Stimulated activated CD4-positive, alpha-beta T cell treated with anti-CD3 and anti-CD28 coated beads, Interleukin-15, amount 100 ng/mL, for 1 hour (primary cell): ENCODE data around the gene CKS2.
"Not testable (repeated sequence)": the region's sequence is repeated elsewhere in the genome, so short reads cannot be mapped to it uniquely, and the experiment has no call there.

Experiments
- DNase-seq, 2 donors: peaks; one replicate each; pipeline ENCODE4 v3.0.0-alpha.2; 2020; ENCODE audit warnings: low read depth in 1 of 2, low spot score in 1 of 2

Gene CKS2

GRCh38 chr9:89309608-89310474 lies 1.2 kb upstream of the CKS2 start:
- no peak for DNase-seq

GRCh38 chr9:89311346-89312221 lies 589 bp downstream of the CKS2 start:
- no peak for DNase-seq

GRCh38 chr9:89312222-89312571 lies 1.2 kb downstream of the CKS2 start:
- DNase-seq, result no peak

GRCh38 chr9:89313842-89314241 lies 2.8 kb downstream of the CKS2 start:
- DNase-seq, result no peak

DNA sequence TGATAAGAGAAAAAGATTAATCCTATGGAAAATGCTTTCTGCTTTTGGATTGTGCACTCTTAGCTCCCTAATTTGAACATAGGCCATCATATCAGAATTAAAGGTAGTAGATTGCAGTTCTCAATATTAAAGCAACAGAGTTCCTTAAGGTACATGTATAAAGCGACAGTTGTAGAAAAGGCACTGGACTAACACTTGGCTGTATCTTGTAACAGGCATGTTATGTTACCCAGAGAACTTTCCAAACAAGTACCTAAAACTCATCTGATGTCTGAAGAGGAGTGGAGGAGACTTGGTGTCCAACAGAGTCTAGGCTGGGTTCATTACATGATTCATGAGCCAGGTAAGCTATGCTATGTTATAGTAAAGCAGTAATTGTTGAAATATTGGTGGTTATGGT lies 4.0 kb downstream of the CKS2 start:
- no peak for DNase-seq

GRCh38 chr9:89315482-89315881 lies 4.5 kb downstream of the CKS2 start:
- DNase-seq, result no peak

GRCh38 chr9:89317282-89317681 lies 6.3 kb downstream of the CKS2 start:
- no peak for DNase-seq

GRCh38 chr9:89318123-89319014 lies 7.4 kb downstream of the CKS2 start, which contains the start of gene SECISBP2:
TSS of gene SECISBP2 (plus strand) at chr9:89318500. CDS start at chr9:89318577, 77 bp downstream.
- peak; percentile 85 to 93 for DNase-seq

DNA sequence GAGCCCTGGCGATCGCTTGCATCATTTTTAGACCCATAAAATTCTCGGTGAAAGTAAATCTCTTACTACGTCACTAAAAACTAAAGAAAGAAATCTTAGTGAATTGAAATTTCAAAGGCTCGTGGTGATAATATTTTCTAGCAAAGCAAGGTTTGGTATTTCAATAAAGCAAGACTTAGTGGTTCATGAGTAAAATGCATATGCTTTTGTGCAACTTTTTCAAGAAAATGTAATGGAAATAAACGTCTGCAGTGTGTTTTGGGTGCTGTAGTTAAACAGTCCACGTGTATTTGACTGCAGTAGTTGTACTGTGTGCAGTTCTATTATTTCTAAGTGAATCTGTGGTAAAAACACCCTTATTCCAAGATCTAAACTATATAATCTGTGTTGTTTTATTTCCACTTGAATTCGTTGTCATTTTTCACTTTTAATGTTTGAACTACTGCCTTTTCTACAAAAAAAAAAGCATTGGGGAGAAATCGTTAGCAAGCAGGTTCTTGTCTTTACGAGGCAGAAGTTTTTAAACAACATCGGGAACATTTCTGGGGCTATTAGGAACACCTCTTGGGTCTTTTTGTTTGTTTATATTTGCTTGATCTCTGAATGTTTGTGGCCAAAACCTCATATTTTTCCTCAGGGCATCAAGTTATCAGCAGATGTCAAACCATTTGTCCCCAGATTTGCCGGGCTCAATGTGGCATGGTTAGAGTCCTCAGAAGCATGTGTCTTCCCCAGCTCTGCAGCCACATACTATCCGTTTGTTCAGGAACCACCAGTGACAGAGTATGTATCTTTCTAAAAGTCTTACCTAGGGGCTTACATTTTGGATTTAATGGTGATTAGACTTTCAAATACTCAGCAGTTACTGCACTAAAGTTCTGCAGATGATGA lies 8.3 kb downstream of the CKS2 start:
- no peak for DNase-seq

DNA sequence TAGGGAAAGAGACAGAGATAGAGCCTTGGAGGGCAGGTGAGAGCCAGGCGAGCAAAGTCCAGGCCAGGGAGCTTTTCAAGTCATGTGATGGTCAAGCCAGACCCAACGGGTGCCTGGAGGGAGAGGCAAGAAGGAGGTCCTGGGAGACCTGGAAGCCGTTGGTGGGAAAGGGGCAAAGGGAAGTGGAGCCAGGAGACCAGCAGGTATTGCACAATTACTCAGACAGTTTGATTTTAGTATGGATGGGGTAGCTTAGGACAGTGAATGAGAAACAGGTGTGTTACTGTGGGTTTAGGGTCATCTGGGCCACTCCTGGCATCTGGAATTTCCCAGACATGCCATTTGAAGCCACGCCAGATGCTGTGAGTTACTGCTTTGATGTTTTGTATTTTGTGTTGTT lies 12.4 kb downstream of the CKS2 start:
- DNase-seq, result no peak

DNA sequence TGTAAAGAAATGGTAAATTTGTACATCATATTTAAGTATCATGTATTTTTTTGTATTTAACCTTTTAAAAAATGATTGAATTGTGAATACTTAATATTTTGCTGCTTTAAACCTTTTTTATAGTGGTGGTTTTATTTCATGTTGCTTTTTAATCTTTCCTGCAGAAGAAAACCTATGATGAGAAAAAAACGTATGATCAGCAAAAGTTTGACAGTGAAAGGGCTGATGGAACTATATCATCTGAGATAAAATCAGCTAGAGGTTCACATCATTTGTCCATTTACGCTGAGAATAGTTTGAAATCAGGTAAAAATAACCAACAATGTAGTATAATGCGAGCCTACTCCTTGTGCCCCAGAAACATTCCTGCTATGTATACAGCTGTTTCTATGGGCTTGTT lies 14.7 kb downstream of the CKS2 start:
- no peak for DNase-seq

DNA sequence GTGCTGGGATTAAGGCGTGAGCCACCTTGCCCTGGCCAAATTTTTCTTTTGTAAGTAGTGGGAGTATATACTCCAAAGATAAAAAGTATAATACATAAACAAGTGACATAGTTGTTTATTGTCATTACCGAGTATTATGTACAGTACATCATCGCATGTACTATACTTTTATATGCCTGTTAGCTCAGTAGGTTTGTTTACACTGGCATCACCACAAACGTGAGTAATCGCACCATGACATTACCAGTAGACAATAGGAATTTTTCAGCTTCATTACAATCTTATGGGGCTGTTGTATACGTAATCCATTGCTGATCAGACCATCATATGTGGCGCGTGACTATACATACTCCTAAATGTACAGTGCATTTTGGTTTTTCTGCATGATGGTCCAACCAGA lies 17.1 kb downstream of the CKS2 start:
- DNase-seq, result no peak

- DNase-seq, result no peak
These were observed 18.9 kb downstream of the CKS2 start for GRCh38 chr9:89329917-89330316.

GRCh38 chr9:89330513-89330912 lies 19.5 kb downstream of the CKS2 start:
- DNase-seq, result no peak

- no peak for DNase-seq
These were observed 28.8 kb downstream of the CKS2 start for GRCh38 chr9:89339807-89340206.

DNA sequence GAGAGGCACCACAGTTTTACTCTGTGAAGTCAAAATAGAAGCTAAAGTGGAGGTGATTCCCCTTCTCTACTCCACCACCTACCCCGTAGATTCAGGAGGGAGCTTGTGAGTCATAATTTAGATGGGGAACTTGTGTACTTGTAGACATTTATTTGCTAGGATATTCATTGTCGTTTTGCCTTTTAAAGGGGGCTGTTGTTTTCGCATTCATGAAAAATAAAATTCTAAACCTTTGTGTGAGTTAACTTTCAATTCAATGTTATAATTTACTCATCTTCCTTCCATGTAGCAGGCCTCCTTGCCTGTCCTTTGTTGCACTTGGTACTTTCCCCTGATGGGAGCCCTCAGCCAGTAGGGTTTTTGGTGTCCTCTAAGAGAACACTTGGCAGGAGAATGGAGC lies 29.3 kb downstream of the CKS2 start:
- DNase-seq, result no peak

GRCh38 chr9:89342213-89342612 lies 31.2 kb downstream of the CKS2 start:
- no peak for DNase-seq

DNA sequence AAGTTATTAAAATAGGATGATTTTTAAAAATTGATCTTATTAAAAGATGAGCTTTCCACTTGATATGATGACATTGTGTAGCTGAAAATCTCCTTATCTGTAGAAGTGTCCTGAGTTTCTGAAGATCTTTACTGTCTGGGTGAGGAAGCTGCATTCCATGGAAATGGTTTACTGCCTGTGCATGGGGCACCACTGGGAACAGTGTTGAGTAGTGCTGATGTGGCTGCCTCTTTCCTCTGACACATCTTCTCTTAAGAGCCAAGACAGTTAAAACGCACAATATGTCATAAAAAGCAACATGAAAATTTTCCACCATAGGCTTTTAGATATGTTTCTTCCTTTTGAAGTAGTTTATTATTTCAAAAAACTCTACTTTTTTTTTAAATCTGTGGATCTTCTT lies 32.0 kb downstream of the CKS2 start:
- no peak for DNase-seq

DNA sequence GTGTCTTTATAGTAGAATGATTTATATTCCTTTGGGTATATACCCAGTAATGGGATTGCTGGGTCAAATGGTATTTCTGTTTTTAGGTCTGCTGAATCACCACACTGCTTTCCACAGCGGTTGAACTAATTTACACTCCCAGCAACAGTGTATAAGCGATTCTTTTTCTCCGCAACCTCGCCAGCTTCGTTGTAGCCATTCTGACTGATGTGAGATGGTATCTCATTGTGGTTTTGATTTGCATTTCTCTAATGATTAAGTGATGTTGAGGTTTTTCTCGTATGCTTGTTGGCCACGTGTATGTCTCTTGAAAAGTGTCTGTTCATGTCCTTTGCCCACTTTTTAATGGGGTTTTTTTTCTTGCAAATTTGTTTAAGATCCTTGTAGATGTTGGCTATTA lies 32.8 kb downstream of the CKS2 start:
- not testable (repeated sequence) for DNase-seq

DNA sequence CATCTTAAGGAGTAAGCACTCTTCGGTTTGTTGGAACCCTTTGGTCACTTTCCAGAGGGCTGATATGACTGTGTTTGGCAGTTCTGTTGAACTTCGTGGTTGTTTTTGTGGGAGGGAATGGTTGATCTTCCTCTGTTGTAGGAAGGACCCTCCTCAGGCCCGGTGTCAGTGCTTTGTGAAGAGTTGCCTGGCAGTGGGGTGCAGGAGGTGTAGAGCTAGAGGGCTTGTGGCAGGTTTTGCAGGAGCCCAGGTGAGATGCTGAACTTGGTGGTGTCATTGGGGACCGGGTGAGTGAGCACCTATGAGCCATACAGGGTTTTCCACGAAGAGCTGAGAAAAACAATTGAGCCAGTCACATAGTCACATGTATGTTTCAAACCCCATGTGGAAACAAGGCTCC lies 34.5 kb downstream of the CKS2 start:
- no peak for DNase-seq
